MM.1S (cell line): Measurements from ENCODE around the gene NFATC3.

Experiments
- EZH2 ChIP-seq: fragments of 300-600 bp; sonication (generic); optimal IDR thresholded peaks from 2 replicates; pipeline ENCODE3; 2017; ENCODE audit warnings: low read depth, mild to moderate bottlenecking, antibody characterized with exemption, low read length, mixed read lengths
- EZH2phosphoT487 ChIP-seq: fragments of 300-600 bp; sonication (generic); IDR thresholded peaks from 2 replicates; pipeline ENCODE4 v1.6.1; 2018; ENCODE audit warnings: antibody characterized with exemption, low read length
- TF ChIP-seq, protein P1 (sequence below): fragments of 300-600 bp; sonication (generic); IDR thresholded peaks from 2 replicates; pipeline ENCODE4 v1.5.1; 2016; ENCODE audit warnings: antibody characterized with exemption, low read length, mixed read lengths

DNA sequence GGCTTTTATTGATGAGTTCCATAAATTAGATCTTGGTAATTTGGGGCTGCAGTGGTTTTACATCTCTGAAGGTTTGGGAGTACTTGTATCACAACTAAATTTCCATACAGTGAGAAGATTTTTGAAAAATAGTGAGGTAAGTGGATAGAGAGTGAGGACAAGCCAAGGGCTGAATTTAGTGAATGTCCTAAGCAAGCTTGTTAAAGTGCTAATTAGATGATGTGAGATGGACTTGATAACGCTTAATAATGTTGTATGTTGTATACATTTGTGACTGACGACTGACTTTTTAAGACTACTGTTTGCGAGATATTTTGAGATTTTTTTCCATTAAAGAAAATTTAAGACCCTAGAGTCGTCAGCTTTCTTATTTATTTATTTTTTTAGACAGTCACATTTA lies 3.9 kb downstream of the NFATC3 start:
- TF ChIP-seq, protein P1, sequence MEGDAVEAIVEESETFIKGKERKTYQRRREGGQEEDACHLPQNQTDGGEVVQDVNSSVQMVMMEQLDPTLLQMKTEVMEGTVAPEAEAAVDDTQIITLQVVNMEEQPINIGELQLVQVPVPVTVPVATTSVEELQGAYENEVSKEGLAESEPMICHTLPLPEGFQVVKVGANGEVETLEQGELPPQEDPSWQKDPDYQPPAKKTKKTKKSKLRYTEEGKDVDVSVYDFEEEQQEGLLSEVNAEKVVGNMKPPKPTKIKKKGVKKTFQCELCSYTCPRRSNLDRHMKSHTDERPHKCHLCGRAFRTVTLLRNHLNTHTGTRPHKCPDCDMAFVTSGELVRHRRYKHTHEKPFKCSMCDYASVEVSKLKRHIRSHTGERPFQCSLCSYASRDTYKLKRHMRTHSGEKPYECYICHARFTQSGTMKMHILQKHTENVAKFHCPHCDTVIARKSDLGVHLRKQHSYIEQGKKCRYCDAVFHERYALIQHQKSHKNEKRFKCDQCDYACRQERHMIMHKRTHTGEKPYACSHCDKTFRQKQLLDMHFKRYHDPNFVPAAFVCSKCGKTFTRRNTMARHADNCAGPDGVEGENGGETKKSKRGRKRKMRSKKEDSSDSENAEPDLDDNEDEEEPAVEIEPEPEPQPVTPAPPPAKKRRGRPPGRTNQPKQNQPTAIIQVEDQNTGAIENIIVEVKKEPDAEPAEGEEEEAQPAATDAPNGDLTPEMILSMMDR, result no peak
- no peak for TF ChIP-seq EZH2phosphoT487
- no peak for TF ChIP-seq EZH2
